Activated CD8-positive, alpha-beta memory T cell treated with anti-CD3 and anti-CD28 coated beads, Interleukin-2, amount 50 U/mL, for 4 hours (primary cell): ENCODE data around the gene MTCH2.
A peak's percentile ranks its signal among the peaks of the same experiment; 100 is the strongest.
"Not testable (repeated sequence)": the region's sequence is repeated elsewhere in the genome, so short reads cannot be mapped to it uniquely, and the experiment has no call there.

Experiments used
- DNase-seq: peaks from one replicate; pipeline ENCODE4 v3.0.0-alpha.2; 2020

MTCH2 gene

DNA sequence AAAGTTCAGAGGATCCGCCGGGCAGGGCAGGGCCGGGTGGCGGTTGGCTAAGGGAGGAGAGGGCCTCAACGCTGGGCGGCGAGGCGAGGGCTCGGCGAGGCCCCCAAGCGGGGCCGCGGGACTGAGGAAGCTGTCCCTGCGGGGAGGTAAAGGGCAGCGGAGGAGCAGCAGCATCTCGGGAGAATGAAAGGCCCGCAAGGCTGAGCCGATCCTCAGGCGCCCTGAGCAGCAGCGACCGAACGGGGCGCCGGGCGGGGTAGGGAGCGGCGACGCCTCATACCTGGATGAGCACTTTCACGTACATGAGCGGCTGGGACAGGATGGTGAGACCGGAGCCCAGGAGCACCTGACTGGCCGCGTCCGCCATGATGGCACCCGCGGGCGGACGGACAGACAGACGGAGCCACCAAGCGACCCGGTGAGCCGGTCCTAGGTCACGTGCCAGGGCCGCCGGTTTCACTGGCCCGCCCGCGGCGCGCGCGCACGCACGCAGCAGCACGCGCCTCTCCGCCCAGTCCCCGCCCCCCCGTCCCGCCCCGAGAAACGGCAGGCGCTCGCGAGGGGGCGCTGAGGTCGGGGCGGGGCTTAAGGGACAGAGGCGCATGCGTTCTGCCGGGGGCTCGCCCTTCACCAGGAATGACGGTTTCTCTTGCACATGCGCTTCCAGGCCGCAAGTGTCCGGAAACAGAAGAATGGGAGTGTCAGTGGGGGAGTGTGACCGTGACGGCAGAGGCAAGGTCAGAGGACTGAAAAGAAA is at the start of gene MTCH2:
Gene MTCH2, minus strand, starts transcription at position 461 of the 757 bp plus-strand sequence. Its CDS starts 94 bp downstream, at position 367.
- peak; percentile 94 for DNase-seq

GRCh38 chr11:47691979-47692378 is 49.6 kb upstream of the MTCH2 start:
- DNase-seq, result no peak

- no peak for DNase-seq
These were observed 47.1 kb upstream of the MTCH2 start for GRCh38 chr11:47689480-47689879.

- no peak for DNase-seq
These were observed 46.6 kb upstream of the MTCH2 start for GRCh38 chr11:47688991-47689390.

DNA sequence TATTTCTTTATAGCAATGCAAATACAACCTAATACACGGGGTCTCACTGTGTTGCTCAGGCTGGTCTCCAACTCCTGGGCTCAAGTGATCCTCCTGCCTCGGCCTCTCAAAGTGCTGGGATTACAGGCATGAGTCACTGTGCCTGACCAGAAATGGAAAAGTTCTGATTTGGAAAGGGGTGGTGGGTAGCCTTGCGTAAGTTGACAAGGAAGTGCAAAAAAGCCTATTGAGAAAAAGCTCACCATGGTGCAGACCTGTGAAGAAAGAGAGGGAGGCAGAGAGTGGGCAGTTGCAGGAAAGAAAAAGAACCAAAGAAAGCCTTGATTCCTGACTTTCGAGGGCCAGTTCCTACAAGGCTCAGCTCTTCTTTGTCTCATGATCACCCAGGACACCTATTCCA is 45.8 kb upstream of the MTCH2 start:
- no peak for DNase-seq

DNA sequence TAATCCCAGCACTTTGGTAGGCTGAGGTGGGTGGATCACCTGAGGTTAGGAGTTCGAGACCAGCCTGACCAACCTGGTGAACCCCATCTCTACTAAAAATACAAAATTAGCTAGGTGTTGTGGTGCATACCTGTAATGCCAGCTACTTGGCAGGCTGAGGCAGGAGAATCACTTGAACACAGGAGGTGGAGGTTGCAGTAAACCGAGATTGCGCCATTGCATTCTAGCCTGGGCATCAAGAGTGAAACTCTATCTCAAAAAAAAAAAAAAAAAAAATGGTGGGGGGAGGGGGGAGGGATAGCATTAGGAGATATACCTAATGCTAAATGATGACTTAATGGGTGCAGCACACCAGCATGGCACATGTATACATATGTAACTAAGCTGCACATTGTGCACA is 44.3 kb upstream of the MTCH2 start:
- DNase-seq, result not testable (repeated sequence)

GRCh38 chr11:47686151-47686550 is 43.8 kb upstream of the MTCH2 start:
- no peak for DNase-seq

- no peak for DNase-seq
These were observed 33.5 kb upstream of the MTCH2 start for GRCh38 chr11:47675851-47676250.

DNA sequence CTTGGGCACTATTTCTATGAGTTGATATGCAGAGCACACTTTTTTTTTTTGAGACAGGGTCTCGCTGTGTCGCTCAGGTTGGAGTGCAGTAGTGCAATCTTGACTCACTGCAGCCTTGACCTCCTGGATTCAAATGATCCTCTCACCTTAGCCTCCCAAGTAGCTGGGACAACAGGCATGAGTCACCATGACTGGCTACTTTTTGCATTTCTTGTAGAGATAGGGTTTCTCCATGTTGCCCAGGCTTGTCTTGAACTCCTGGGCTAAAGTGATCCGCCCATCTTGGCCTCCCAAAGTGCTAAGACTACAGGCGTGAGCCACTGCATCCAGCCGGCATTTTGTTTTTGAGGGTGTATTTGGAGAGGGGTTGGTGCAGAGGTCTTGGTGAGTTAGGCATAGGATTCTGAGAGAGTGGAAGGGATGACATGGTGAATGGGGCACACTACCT is 29.9 kb upstream of the MTCH2 start:
- DNase-seq, result no peak

- no peak for DNase-seq
These were observed 27.5 kb upstream of the MTCH2 start for GRCh38 chr11:47669856-47670255.

- DNase-seq, result no peak
These were observed 26.3 kb upstream of the MTCH2 start for GRCh38 chr11:47668665-47669064.

DNA sequence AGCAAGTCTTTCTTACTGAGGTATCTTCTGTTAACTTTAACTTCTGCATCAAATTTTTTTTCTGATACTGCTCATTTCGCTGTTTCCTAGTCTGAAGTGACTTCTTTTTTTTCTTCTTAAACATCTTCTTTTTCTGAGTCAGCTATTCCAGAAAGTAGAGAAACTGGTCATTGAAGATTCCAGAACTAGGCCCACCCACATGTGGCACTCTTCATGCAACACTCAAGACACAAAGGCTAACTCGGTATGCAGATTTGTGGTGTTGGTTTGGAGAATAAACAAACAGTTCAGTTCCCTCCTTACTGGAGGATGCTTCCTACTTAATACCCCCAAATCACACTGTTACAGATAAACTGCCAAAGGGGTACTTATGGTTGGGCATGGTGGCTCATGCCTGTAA is 25.2 kb upstream of the MTCH2 start:
- no peak for DNase-seq

DNA sequence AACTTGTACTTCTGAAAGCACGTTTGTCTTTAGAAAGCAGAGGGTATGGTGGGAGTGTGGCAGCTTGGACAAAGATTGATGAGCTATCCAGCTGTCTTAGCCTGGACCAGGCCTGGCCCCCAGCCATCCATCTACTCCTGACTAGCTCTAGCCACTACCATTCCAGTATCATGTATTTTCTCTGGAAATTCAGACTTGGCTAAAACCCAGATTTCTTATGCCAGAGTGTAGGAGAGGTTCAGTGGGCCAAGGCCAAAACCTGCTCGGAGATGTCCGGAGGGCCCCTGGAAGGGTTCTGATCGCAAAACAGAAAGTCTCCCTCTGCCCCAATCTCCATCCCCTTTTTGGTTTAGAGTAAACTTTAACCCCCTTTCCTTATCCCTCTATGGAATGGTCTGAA is 24.8 kb upstream of the MTCH2 start:
- DNase-seq, result no peak

- not testable (repeated sequence) for DNase-seq
These were observed 22.6 kb upstream of the MTCH2 start for GRCh38 chr11:47664936-47665335.

DNA sequence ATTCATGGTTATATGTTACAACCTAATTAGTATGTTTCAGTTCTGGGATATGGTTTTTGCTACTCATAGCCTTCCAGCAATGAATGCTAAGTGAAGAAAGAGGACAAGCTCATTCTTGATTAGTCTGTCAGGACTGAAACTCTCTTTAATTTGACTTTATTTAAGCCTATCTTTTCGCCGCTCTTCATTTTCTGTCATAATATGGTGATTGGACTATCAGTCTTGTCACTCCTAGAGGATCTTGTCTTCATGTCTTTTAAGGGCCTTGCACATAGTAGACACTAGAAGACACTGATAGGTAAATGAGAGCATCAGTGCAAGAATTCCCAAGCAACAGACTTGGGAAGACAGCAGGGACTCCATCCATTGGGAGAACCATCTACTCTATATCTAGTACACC is 18.9 kb upstream of the MTCH2 start:
- DNase-seq, result no peak

DNA sequence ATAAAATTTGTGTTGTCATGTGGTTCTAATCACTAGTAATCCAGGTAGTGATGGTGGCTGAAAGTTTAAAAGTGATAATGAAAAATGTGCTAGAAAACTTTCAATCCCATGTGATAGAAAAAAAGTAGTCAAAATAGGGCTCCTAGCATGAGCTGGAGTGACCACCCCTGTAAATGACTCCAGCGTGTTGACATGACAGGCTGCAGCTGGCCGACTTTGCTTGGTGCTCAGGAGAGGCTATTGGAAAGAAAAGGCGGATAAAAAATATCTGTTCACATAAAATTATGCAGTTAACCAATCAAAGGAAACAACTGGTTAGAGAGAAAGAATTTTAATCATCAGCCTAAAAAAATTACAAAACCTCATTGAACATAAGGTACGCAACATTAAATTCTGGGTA is 16.9 kb upstream of the MTCH2 start:
- no peak for DNase-seq

GRCh38 chr11:47656260-47656885 is 14.0 kb upstream of the MTCH2 start:
- DNase-seq, result no peak

GRCh38 chr11:47651818-47652469 is 9.6 kb upstream of the MTCH2 start:
- no peak for DNase-seq

GRCh38 chr11:47649276-47649675 is 6.9 kb upstream of the MTCH2 start:
- no peak for DNase-seq

GRCh38 chr11:47646019-47646418 is 3.7 kb upstream of the MTCH2 start:
- DNase-seq, result no peak

- DNase-seq, result no peak
These were observed 3.1 kb upstream of the MTCH2 start for GRCh38 chr11:47645500-47645899.

- no peak for DNase-seq
These were observed 710 bp downstream of the MTCH2 start for GRCh38 chr11:47641600-47642098.

DNA sequence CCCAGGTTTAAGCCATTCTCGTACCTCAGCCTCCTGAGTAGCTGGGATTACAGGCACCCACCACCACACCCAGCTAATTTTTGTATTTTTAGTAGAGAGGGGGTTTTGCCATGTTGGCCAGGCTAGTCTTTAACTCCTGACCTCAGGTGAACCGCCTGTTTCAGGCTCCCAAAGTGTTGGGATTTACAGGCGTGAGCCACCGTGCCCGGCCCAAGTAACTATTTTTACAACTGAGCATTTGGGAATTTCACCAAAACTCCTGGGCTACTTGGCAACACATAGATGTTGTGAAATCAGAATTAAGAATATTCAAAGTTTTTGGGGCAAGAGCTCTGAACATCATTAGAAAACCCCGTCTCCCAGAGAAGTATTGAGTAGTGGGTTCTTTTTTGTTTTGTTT is 1.9 kb downstream of the MTCH2 start:
- not testable (repeated sequence) for DNase-seq

DNA sequence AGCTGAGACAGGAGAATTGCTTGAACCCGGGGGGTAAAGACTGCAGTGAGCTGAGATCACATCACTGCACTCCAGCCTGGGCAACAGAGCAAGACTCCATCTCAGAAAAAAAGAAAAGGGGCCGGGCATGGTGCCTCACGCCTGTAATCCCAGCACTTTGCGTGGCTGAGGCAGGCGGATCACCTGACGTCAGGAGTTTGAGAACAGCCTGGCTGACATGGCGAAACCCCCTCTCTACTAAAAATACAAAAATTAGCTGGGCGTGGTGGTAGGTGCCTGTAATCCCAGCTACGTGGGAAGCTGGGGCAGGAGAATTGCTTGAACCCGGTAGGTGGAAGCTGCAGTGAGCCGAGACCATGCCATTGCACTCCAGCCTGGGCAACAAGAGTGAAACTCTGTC is 6.0 kb downstream of the MTCH2 start:
- DNase-seq, result not testable (repeated sequence)
